Breast epithelium (tissue), 4 donors: ENCODE measurements around the gene SCTR. TPM values are rescaled to one million over a fixed set of nuclear protein-coding genes. Genes with fewer than 3 reads are reported as not detected.

ENCODE experiments used
- DNase-seq, 2 donors: peaks; one replicate each; pipeline ENCODE4 v3.0.0-alpha.2; 2019; ENCODE audit warnings: low spot score in 2 of 2
- H3K27ac ChIP-seq, 2 donors: fragments of 200-600 bp; sonication (generic) in 1 of 2; one replicate each; pipeline ENCODE4 v1.5.1; 2016 to 2019; ENCODE audit warnings: mild to moderate bottlenecking in 1 of 2
- H3K27me3 ChIP-seq, 2 donors: fragments of 200-600 bp; sonication (generic) in 1 of 2; one replicate each; pipeline versions ENCODE4 v1.5.1 to v1.6.0; 2017 to 2019; ENCODE audit warnings: control low read depth in 1 of 2, mild to moderate bottlenecking in 1 of 2
- H3K36me3 ChIP-seq: fragments of 200-600 bp; one replicate; pipeline ENCODE4 v1.5.1; 2019
- H3K4me1 ChIP-seq, 2 donors: fragments of 200-600 bp; sonication (generic); one replicate each; pipeline ENCODE4 v1.5.1; 2016 to 2019; ENCODE audit warnings: control low read depth in 1 of 2
- H3K4me3 ChIP-seq, 3 donors: fragments of 200-600 bp; sonication (generic); 1 replicate in 2 of 3; 2 replicates in 1 of 3; pipeline ENCODE4 v1.5.1; 2016 to 2019; ENCODE audit warnings: mild to moderate bottlenecking in 3 of 3, moderate library complexity in 2 of 3
- H3K9me3 ChIP-seq, 2 donors: fragments of 200-600 bp; sonication (generic) in 1 of 2; one replicate each; pipeline ENCODE4 v1.5.1; 2016 to 2019; ENCODE audit warnings: control low read depth in 1 of 2
- CTCF ChIP-seq, 3 donors: fragments of 450-650 bp; IDR thresholded peaks; one replicate each; pipeline ENCODE4 v1.5.1; 2016 to 2017; ENCODE audit warnings: antibody characterized with exemption in 3 of 3, mild to moderate bottlenecking in 3 of 3, moderate library complexity in 3 of 3
- POLR2A ChIP-seq: fragments of 450-650 bp; IDR thresholded peaks from one replicate; pipeline ENCODE4 v1.6.1; 2016; ENCODE audit warnings: antibody characterized with exemption, mild to moderate bottlenecking, moderate library complexity
- POLR2AphosphoS5 ChIP-seq, 3 donors: sonication (generic); formaldehyde crosslinking; IDR thresholded peaks; one replicate each; pipeline ENCODE4 v1.6.1; 2017; ENCODE audit warnings: antibody characterized with exemption in 3 of 3
- intact Hi-C: fragments of 100-400 bp; cut with DNase I; formaldehyde crosslinking; loops from one replicate; pipeline ENCODE4 v1.15.1; 2023; ENCODE audit warnings: low total_unique reads
- total RNA-seq, 3 donors: library from RNA; depleted of rRNA; stranded (reverse); fragments of >200 nt; gene quantifications; one replicate each; pipeline ENCODE4 v1.1.0, GENCODE V29; 2016

The SCTR gene
- total RNA-seq, 3 donors from 2014 or later: not detected

- Histone ChIP-seq H3K27ac (no peak overlapping the region), H3K4me3 (no peak overlapping the region), H3K4me1 (no peaks in the 10 kb centered on the region), H3K36me3 (no peaks in the 10 kb centered on the region), H3K9me3 (no peaks in the 10 kb centered on the region), H3K27me3 (no peaks in the 10 kb centered on the region)
- intact Hi-C loops: no loop called here
- DNase-seq: peak in 1 of 2 donors; percentile 19
- TF ChIP-seq CTCF (IDR thresholded peaks at IDR 0.05): no peak
- TF ChIP-seq POLR2AphosphoS5 (IDR thresholded peaks at IDR 0.05): no peak
- no peak for TF ChIP-seq POLR2A
These were observed 38.8 kb downstream of the SCTR start for GRCh38 chr2:119485336-119486110.

- intact Hi-C loops: no loop called here
- no peak overlapping the region for H3K27ac ChIP-seq
- DNase-seq: peak in 1 of 2 donors; percentile 11
These were observed 39.4 kb downstream of the SCTR start for GRCh38 chr2:119484834-119485233.

GRCh38 chr2:119483896-119484718, 40.2 kb downstream of the SCTR start:
- Histone ChIP-seq H3K27me3 (no peaks in the 10 kb centered on the region), H3K27ac (no peak overlapping the region), H3K9me3 (no peaks in the 10 kb centered on the region), H3K36me3 (no peaks in the 10 kb centered on the region), H3K4me1 (no peaks in the 10 kb centered on the region), H3K4me3 (no peak overlapping the region)
- DNase-seq: no peak
- TF ChIP-seq POLR2AphosphoS5 (IDR thresholded peaks at IDR 0.05) (no peak), POLR2A (no peak), CTCF (IDR thresholded peaks at IDR 0.05) (no peak)
- intact Hi-C loops: no loop called here

More at GRCh38 chr2:119484834-119485233, 39.4 kb downstream of the SCTR start:
- Histone ChIP-seq H3K4me3 (no peak overlapping the region), H3K9me3 (no peaks in the 10 kb centered on the region), H3K4me1 (no peaks in the 10 kb centered on the region), H3K27me3 (no peaks in the 10 kb centered on the region), H3K36me3 (no peaks in the 10 kb centered on the region)
- TF ChIP-seq POLR2A (no peak), CTCF (IDR thresholded peaks at IDR 0.05) (no peak), POLR2AphosphoS5 (IDR thresholded peaks at IDR 0.05) (no peak)

- Histone ChIP-seq H3K4me3 (no peak overlapping the region), H3K36me3 (no peaks in the 10 kb centered on the region), H3K27ac (no peak overlapping the region), H3K27me3 (no peaks in the 10 kb centered on the region), H3K9me3 (no peaks in the 10 kb centered on the region), H3K4me1 (no peaks in the 10 kb centered on the region)
- TF ChIP-seq POLR2A: no peak
- TF ChIP-seq CTCF (IDR thresholded peaks at IDR 0.05): no peak
- no peak for TF ChIP-seq POLR2AphosphoS5 (IDR thresholded peaks at IDR 0.05)
- peak in 1 of 2 donors; percentile 6 for DNase-seq
- intact Hi-C loops: no loop called here
These were observed 40.9 kb downstream of the SCTR start for GRCh38 chr2:119483395-119483753.
